Spinal cord (tissue), 10 donors: Measurements from ENCODE around the gene PGS1. TPM values are rescaled to one million over a fixed set of nuclear protein-coding genes. Genes with fewer than 3 reads are reported as not detected.

Source experiments
- DNase-seq, 6 donors: peaks; one replicate each; pipeline versions ENCODE4 v3.0.0 to v3.0.0-alpha.2; 2013 to 2015; ENCODE audit warnings: low spot score in 6 of 6, low read depth in 4 of 6
- H3K27ac ChIP-seq: one replicate; pipeline ENCODE4 v1.5.1; 2013; ENCODE audit warnings: low read depth, low read length, control low read depth
- H3K27me3 ChIP-seq: one replicate; pipeline ENCODE4 v1.6.1; 2013; ENCODE audit warnings: low read length; ENCODE audit not compliant: control insufficient read depth, insufficient read depth
- H3K36me3 ChIP-seq: one replicate; pipeline ENCODE4 v1.6.1; 2013; ENCODE audit warnings: low read length; ENCODE audit not compliant: control insufficient read depth, insufficient read depth
- H3K4me1 ChIP-seq: one replicate; pipeline ENCODE4 v1.6.1; 2013; ENCODE audit warnings: low read length; ENCODE audit not compliant: control insufficient read depth, insufficient read depth
- H3K4me3 ChIP-seq: one replicate; pipeline ENCODE4 v1.5.1; 2013; ENCODE audit warnings: low read depth, low read length, control low read depth
- H3K9me3 ChIP-seq: one replicate; pipeline ENCODE4 v1.6.1; 2013; ENCODE audit warnings: low read length; ENCODE audit not compliant: control insufficient read depth, insufficient read depth
- WGBS: methylation state at CpG from one replicate; pipeline ENCODE4 v1.1.5; 2013; ENCODE audit warnings: missing lambda C conversion rate; ENCODE audit not compliant: insufficient coverage; 5-methylcytosine and 5-hydroxymethylcytosine counted together
- polyA plus RNA-seq, 2 donors: library from polyadenylated mRNA; unstranded; fragments of 120-200 nt; gene quantifications; one replicate each; pipeline ENCODE4 v1.2.1, GENCODE V29; 2013; ENCODE audit not compliant: insufficient read length in 2 of 2
- total RNA-seq, 2 donors: library from RNA; depleted of rRNA in 1 of 2; stranded (reverse); fragments of 120-200 nt in 1 of 2; fragments of >200 nt in 1 of 2; gene quantifications; one replicate each; pipeline versions ENCODE4 v1.2.3 to v1.2.4, GENCODE V29; 2013 to 2014
- donor health status: healthy.

PGS1 gene
- total and polyA plus RNA-seq, 4 donors = 33.4 to 51.1 (median 40.7) TPM

- WGBS = 36% methylated on average over 4 of the region's 5 CpGs
- H3K36me3 ChIP-seq = no peaks in the 10 kb centered on the region
- H3K4me1 ChIP-seq = peaks cover 2% of the 10 kb centered on the region
Measured at GRCh38 chr17:78372841-78373240, 5.6 kb upstream of the PGS1 start.

GRCh38 chr17:78374189-78374588 lies 4.3 kb upstream of the PGS1 start:
- DNase-seq = no peak
- Histone ChIP-seq H3K4me1 (peaks cover 10% of the 10 kb centered on the region), H3K27ac (no peak overlapping the region), H3K4me3 (no peak overlapping the region), H3K27me3 (peaks cover 4% of the 10 kb centered on the region), H3K9me3 (no peaks in the 10 kb centered on the region), H3K36me3 (no peaks in the 10 kb centered on the region)
- WGBS = 85% methylated on average over 3 of the region's 6 CpGs

More at GRCh38 chr17:78372841-78373240, 5.6 kb upstream of the PGS1 start:
- Histone ChIP-seq H3K27me3 (peaks cover 4% of the 10 kb centered on the region), H3K9me3 (no peaks in the 10 kb centered on the region), H3K27ac (no peak overlapping the region), H3K4me3 (no peak overlapping the region)
- no peak for DNase-seq

- WGBS = 39% methylated on average over 12 of the region's 14 CpGs
- Histone ChIP-seq H3K9me3 (no peaks in the 10 kb centered on the region), H3K36me3 (no peaks in the 10 kb centered on the region), H3K27me3 (peaks cover 4% of the 10 kb centered on the region), H3K4me1 (peaks cover 15% of the 10 kb centered on the region), H3K27ac (peak overlapping the region; percentile 33), H3K4me3 (no peak overlapping the region)
- DNase-seq = no peak
Measured at GRCh38 chr17:78374631-78375274, 3.7 kb upstream of the PGS1 start.

GRCh38 chr17:78375401-78376151 lies 2.9 kb upstream of the PGS1 start:
- no peak overlapping the region for H3K27ac ChIP-seq

GRCh38 chr17:78376161-78376560 lies 2.3 kb upstream of the PGS1 start:
- WGBS = 100% methylated on average over 1 of the region's 5 CpGs
- no peak for DNase-seq
- H3K4me1 ChIP-seq = peaks cover 15% of the 10 kb centered on the region
- peaks cover 4% of the 10 kb centered on the region for H3K27me3 ChIP-seq
- H3K27ac ChIP-seq = no peak overlapping the region
- no peaks in the 10 kb centered on the region for H3K9me3 ChIP-seq
- H3K36me3 ChIP-seq = no peaks in the 10 kb centered on the region
- H3K4me3 ChIP-seq = no peak overlapping the region

More at GRCh38 chr17:78375401-78376151, 2.9 kb upstream of the PGS1 start:
- WGBS = 81% methylated on average over 7 of the region's 9 CpGs
- no peak for DNase-seq
- H3K4me3 ChIP-seq = no peak overlapping the region
- no peaks in the 10 kb centered on the region for H3K9me3 ChIP-seq
- H3K36me3 ChIP-seq = no peaks in the 10 kb centered on the region
- peaks cover 4% of the 10 kb centered on the region for H3K27me3 ChIP-seq
- H3K4me1 ChIP-seq = peaks cover 15% of the 10 kb centered on the region

- no peaks in the 10 kb centered on the region for H3K9me3 ChIP-seq
- no peak overlapping the region for H3K27ac ChIP-seq
- H3K27me3 ChIP-seq = peaks cover 4% of the 10 kb centered on the region
- no peak for DNase-seq
- peak overlapping the region; percentile 91 for H3K4me3 ChIP-seq
- WGBS = 64% methylated on average over 14 of the region's 14 CpGs
- H3K36me3 ChIP-seq = no peaks in the 10 kb centered on the region
- peaks cover 15% of the 10 kb centered on the region for H3K4me1 ChIP-seq
Measured at GRCh38 chr17:78377858-78378224, 608 bp upstream of the PGS1 start.

GRCh38 chr17:78379131-78379491 lies 662 bp downstream of the PGS1 start:
- peaks cover 4% of the 10 kb centered on the region for H3K27me3 ChIP-seq
- peaks cover 15% of the 10 kb centered on the region for H3K4me1 ChIP-seq
- 14% methylated on average over 5 of the region's 7 CpGs for WGBS
- H3K36me3 ChIP-seq = no peaks in the 10 kb centered on the region
- H3K9me3 ChIP-seq = no peaks in the 10 kb centered on the region
- no peak for DNase-seq
- peak overlapping the region; percentile 52 for H3K27ac ChIP-seq
- peak overlapping the region; percentile 91 for H3K4me3 ChIP-seq

- no peak for DNase-seq
- Histone ChIP-seq H3K36me3 (peaks cover 5% of the 10 kb centered on the region), H3K27me3 (no peaks in the 10 kb centered on the region), H3K27ac (no peak overlapping the region), H3K4me3 (no peak overlapping the region), H3K9me3 (no peaks in the 10 kb centered on the region), H3K4me1 (peaks cover 15% of the 10 kb centered on the region)
- 100% methylated on average over 1 of the region's 5 CpGs for WGBS
Measured at GRCh38 chr17:78380370-78380769, 1.9 kb downstream of the PGS1 start.

GRCh38 chr17:78381601-78382232 lies 3.3 kb downstream of the PGS1 start:
- H3K9me3 ChIP-seq = no peaks in the 10 kb centered on the region
- no peak overlapping the region for H3K27ac ChIP-seq
- WGBS = 75% methylated on average over 6 of the region's 12 CpGs
- peaks cover 15% of the 10 kb centered on the region for H3K4me1 ChIP-seq
- no peak overlapping the region for H3K4me3 ChIP-seq
- peaks cover 5% of the 10 kb centered on the region for H3K36me3 ChIP-seq
- H3K27me3 ChIP-seq = no peaks in the 10 kb centered on the region
- no peak for DNase-seq
